Caco-2 (cell line): ENCODE measurements around the gene IGSF22. TPM values are rescaled to one million over a fixed set of nuclear protein-coding genes. Genes with fewer than 3 reads are reported as not detected.

Experiments
- BruUV-seq: library from RNA; stranded (reverse); fragments of 400-500 nt; replicated peaks from 2 replicates; lab custom pipeline; 2021; lab: Mats Ljungman, UMichigan
- CTCF ChIA-PET: fragments of 300-600 bp; sonication (Branson Sonifier 250); formaldehyde crosslinking; loops from one replicate; lab custom pipeline; 2022; ENCODE audit warnings: antibody characterized with exemption; lab: Charles Lee
- POLR2A ChIA-PET: fragments of 300-600 bp; sonication (Branson Sonifier 250); formaldehyde crosslinking; loops from one replicate; lab custom pipeline; 2022; ENCODE audit warnings: antibody characterized with exemption; lab: Charles Lee
- DNase-seq, 2 experiments: peaks; one replicate each; pipeline versions ENCODE4 v3.0.0 to v3.0.0-alpha.2; 2020 to 2022
- H3K27me3 ChIP-seq: replicated peaks from 2 replicates; pipeline ENCODE4 v1.6.0; 2011; ENCODE audit warnings: low read length; ENCODE audit not compliant: control insufficient read depth, insufficient read depth
- H3K36me3 ChIP-seq: 2 replicates; pipeline ENCODE4 v1.5.1; 2011; ENCODE audit warnings: low read length; ENCODE audit not compliant: control insufficient read depth, insufficient read depth
- H3K4me1 ChIP-seq: fragments of 250-450 bp; sonication (Bioruptor Pico); 2 replicates; pipeline ENCODE4 v1.5.1; 2020; ENCODE audit warnings: mild to moderate bottlenecking
- H3K4me3 ChIP-seq: 2 replicates; pipeline ENCODE4 v1.5.1; 2011; ENCODE audit warnings: low read depth, mild to moderate bottlenecking, control low read depth, low read length
- H3K9me3 ChIP-seq: fragments of 250-450 bp; sonication (Bioruptor Pico); 2 replicates; pipeline ENCODE4 v1.5.1; 2020; ENCODE audit warnings: mild to moderate bottlenecking, moderate library complexity
- H3K27ac Mint-ChIP-seq: one replicate; pipeline ENCODE4 v1.8.0; 2022; ENCODE audit warnings: mixed read lengths; ENCODE audit not compliant: unreplicated experiment
- H3K27me3 Mint-ChIP-seq: one replicate; pipeline ENCODE4 v1.8.0; 2022; ENCODE audit warnings: mixed read lengths; ENCODE audit not compliant: insufficient read depth, unreplicated experiment
- H3K36me3 Mint-ChIP-seq: one replicate; pipeline ENCODE4 v1.8.0; 2022; ENCODE audit warnings: mild to moderate bottlenecking, mixed read lengths; ENCODE audit not compliant: insufficient read depth, unreplicated experiment
- H3K4me1 Mint-ChIP-seq: one replicate; pipeline ENCODE4 v1.8.0; 2022; ENCODE audit warnings: low read depth, mixed read lengths; ENCODE audit not compliant: unreplicated experiment
- H3K4me3 Mint-ChIP-seq: one replicate; pipeline ENCODE4 v1.8.0; 2022; ENCODE audit warnings: mild to moderate bottlenecking, moderate library complexity, mixed read lengths; ENCODE audit not compliant: unreplicated experiment
- H3K9me3 Mint-ChIP-seq: one replicate; pipeline ENCODE4 v1.8.0; 2022; ENCODE audit warnings: mixed read lengths; ENCODE audit not compliant: unreplicated experiment
- CTCF ChIP-seq, 2 experiments: fragments of 200-600 bp in 1 of 2; IDR thresholded peaks; 1 replicate in 1 of 2; 2 replicates in 1 of 2; pipeline versions ENCODE4 v1.5.1 to v1.8.0; 2011 to 2022; ENCODE audit warnings: antibody characterized with exemption in 1 of 2, control low read depth in 1 of 2, inconsistent platforms in 1 of 2, low read depth in 1 of 2, low read length in 1 of 2, mild to moderate bottlenecking in 1 of 2, moderate library complexity in 1 of 2; ENCODE audit not compliant: insufficient read depth in 1 of 2, severe bottlenecking in 1 of 2, unreplicated experiment in 1 of 2
- intact Hi-C: fragments of 100-400 bp; cut with micrococcal nuclease; formaldehyde crosslinking; loops from one replicate; pipeline ENCODE4 v1.10.0; 2022; ENCODE audit not compliant: unreplicated experiment
- total RNA-seq: library from RNA; stranded (reverse); gene quantifications from 2 replicates; pipeline ENCODE4 v1.2.3, GENCODE V29; 2022

IGSF22 gene
- total RNA-seq, 1 experiment from 2014 or later: not detected

GRCh38 chr11:18756889-18757288, 30.9 kb upstream of the IGSF22 start:
- H3K27me3 Mint-ChIP-seq: peaks cover 5% of the 10 kb centered on the region
- H3K36me3 Mint-ChIP-seq: peaks cover 6% of the 10 kb centered on the region
- Histone ChIP-seq H3K4me3 (no peak overlapping the region), H3K4me1 (peaks cover 5% of the 10 kb centered on the region; the same call in 1 of the 2 replicates), H3K27me3 (no peaks in the 10 kb centered on the region), H3K36me3 (no peaks in the 10 kb centered on the region), H3K9me3 (no peaks in the 10 kb centered on the region)
- DNase-seq: no peak
- H3K27ac Mint-ChIP-seq: no peak overlapping the region
- BruUV-seq: no TSS peak
- no peaks in the 10 kb centered on the region for H3K9me3 Mint-ChIP-seq
- intact Hi-C loops: loop anchor here (2.0 kb wide), 1 partner anchor 22 kb away; no protein-coding TSS in a partner anchor
- no peak overlapping the region for H3K4me3 Mint-ChIP-seq
- ChIA-PET CTCF (interaction anchor here (0.7 to 2.3 kb wide), 2 partner anchors 35 to 318 kb away, joined by 4 to 5 read pairs; no protein-coding TSS in a partner anchor), POLR2A (no interaction called here)
- H3K4me1 Mint-ChIP-seq: peaks cover 17% of the 10 kb centered on the region
- TF ChIP-seq CTCF (IDR thresholded peaks at IDR 0.05; ENCODE audit: insufficient read depth in 1 of 2, low read depth in 1 of 2, low read length in 1 of 2, severe bottlenecking in 1 of 2, unreplicated experiment in 1 of 2): no peak

DNA sequence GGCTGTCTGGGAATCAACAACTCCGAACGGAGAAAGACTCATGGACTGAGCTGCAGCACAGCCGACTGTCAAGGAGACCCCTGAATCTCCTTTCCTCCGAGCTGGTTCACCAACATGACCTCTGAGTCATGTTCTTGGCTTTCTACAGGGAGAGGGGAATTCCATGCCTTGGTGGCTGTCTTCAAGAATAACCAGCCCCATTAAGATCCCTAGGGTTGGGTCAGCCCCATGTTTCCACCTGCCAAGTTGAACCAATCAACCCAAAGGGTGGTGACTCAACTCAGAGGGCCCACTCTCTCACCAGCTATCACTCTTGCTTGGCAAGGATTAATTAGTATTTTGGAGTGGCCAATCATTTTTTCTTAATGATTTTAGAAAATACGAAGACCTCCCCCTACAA, 28.3 kb upstream of the IGSF22 start:
- ChIA-PET POLR2A (no interaction called here), CTCF (no interaction called here)
- Mint-ChIP-seq H3K27me3 (no peaks in the 10 kb centered on the region), H3K36me3 (peaks cover 6% of the 10 kb centered on the region), H3K4me1 (peaks cover 17% of the 10 kb centered on the region), H3K27ac (no peak overlapping the region), H3K9me3 (no peaks in the 10 kb centered on the region), H3K4me3 (no peak overlapping the region)
- DNase-seq: no peak
- H3K27me3 ChIP-seq: no peaks in the 10 kb centered on the region; the same call in 1 of the 2 replicates
- H3K9me3 ChIP-seq: no peaks in the 10 kb centered on the region
- H3K36me3 ChIP-seq: no peaks in the 10 kb centered on the region
- H3K4me1 ChIP-seq: peaks cover 5% of the 10 kb centered on the region; the same call in 1 of the 2 replicates
- H3K4me3 ChIP-seq: no peak overlapping the region
- intact Hi-C loops: no loop called here
- TF ChIP-seq CTCF (IDR thresholded peaks at IDR 0.05; ENCODE audit: insufficient read depth in 1 of 2, low read depth in 1 of 2, low read length in 1 of 2, severe bottlenecking in 1 of 2, unreplicated experiment in 1 of 2): no peak
- no TSS peak for BruUV-seq

DNA sequence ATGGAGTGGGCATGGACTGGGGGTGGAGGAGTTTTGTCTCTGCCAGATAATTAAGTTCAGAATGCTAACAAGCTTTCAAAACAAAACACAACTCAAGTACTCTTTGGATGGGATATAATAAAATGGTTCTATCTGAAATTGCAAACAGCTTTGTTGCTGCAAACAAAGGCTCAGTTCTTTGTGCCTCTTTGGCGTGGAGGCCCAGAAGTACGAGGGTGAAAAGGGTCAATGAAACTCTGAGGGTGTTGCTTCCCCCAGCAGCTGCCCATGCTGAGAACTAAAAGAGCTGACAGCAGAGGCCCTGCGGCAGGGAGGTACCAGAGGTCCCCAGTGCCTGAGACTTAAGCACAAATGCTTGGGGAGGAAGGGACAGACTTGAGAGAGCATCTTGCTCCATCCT, 26.5 kb upstream of the IGSF22 start:
- Mint-ChIP-seq H3K27me3 (no peaks in the 10 kb centered on the region), H3K27ac (no peak overlapping the region), H3K4me1 (peaks cover 11% of the 10 kb centered on the region), H3K36me3 (peaks cover 6% of the 10 kb centered on the region), H3K4me3 (no peak overlapping the region), H3K9me3 (no peaks in the 10 kb centered on the region)
- Histone ChIP-seq H3K9me3 (no peaks in the 10 kb centered on the region), H3K27me3 (no peaks in the 10 kb centered on the region; the same call in 1 of the 2 replicates), H3K36me3 (no peaks in the 10 kb centered on the region), H3K4me1 (peaks cover 5% of the 10 kb centered on the region; the same call in 1 of the 2 replicates), H3K4me3 (no peak overlapping the region)
- TF ChIP-seq CTCF (IDR thresholded peaks at IDR 0.05; ENCODE audit: insufficient read depth in 1 of 2, low read depth in 1 of 2, low read length in 1 of 2, severe bottlenecking in 1 of 2, unreplicated experiment in 1 of 2): no peak
- CTCF ChIA-PET: no interaction called here
- POLR2A ChIA-PET: no interaction called here
- no peak for DNase-seq
- no TSS peak for BruUV-seq
- intact Hi-C loops: no loop called here
